Naive B cell (primary cell): ENCODE results near the gene PTPRF. TPM values are rescaled to one million over a fixed set of nuclear protein-coding genes. Genes with fewer than 3 reads are reported as not detected.
A peak's percentile ranks its signal among the peaks of the same experiment; 100 is the strongest.

Experiments
- ATAC-seq, 2 donors: fragments of 150-1000 bp; cut with Tn5 transposase; 2 replicates each; pipeline ENCODE4 v1.10.0; 2021; ENCODE audit warnings: low read depth in 2 of 2, mild to moderate bottlenecking in 2 of 2, moderate library complexity in 2 of 2
- DNase-seq: peaks from one replicate; pipeline ENCODE4 v3.0.0; 2022
- H3K27ac Mint-ChIP-seq, 6 donors: one replicate each; pipeline ENCODE4 v1.8.0; 2020 to 2022; ENCODE audit warnings: mild to moderate bottlenecking in 6 of 6, mixed read lengths in 6 of 6, moderate library complexity in 5 of 6, inconsistent platforms in 2 of 6
- H3K27me3 Mint-ChIP-seq, 3 donors: one replicate each; pipeline ENCODE4 v1.8.0; 2021 to 2022; ENCODE audit warnings: mixed read lengths in 3 of 3, mild to moderate bottlenecking in 1 of 3
- H3K36me3 Mint-ChIP-seq, 2 donors: one replicate each; pipeline ENCODE4 v1.8.0; 2020 to 2022; ENCODE audit warnings: mixed read lengths in 2 of 2, inconsistent platforms in 1 of 2, mild to moderate bottlenecking in 1 of 2
- H3K4me1 Mint-ChIP-seq, 3 donors: one replicate each; pipeline ENCODE4 v1.8.0; 2020 to 2022; ENCODE audit warnings: mixed read lengths in 3 of 3, inconsistent platforms in 1 of 3, mild to moderate bottlenecking in 1 of 3, moderate library complexity in 1 of 3
- H3K4me3 Mint-ChIP-seq, 8 donors: one replicate each; pipeline ENCODE4 v1.8.0; 2020 to 2022; ENCODE audit warnings: mild to moderate bottlenecking in 8 of 8, mixed read lengths in 8 of 8, moderate library complexity in 8 of 8, inconsistent platforms in 2 of 8
- H3K9me3 Mint-ChIP-seq, 7 donors: one replicate each; pipeline ENCODE4 v1.8.0; 2020 to 2022; ENCODE audit warnings: mixed read lengths in 7 of 7, mild to moderate bottlenecking in 5 of 7, inconsistent platforms in 2 of 7, moderate library complexity in 1 of 7
- polyA plus RNA-seq, 6 donors: library from polyadenylated mRNA; unstranded; fragments of 300-500 nt; fragmentation: Illumina TruSeq; gene quantifications; one replicate each; pipeline ENCODE4 v1.2.3, GENCODE V29; 2021; ENCODE audit warnings: low read depth in 6 of 6

Gene PTPRF
- polyA plus RNA-seq, 6 donors from 2014 or later = 0.19 to 2.3 TPM; not detected in 4

GRCh38 chr1:43605157-43605556 lies 74.5 kb downstream of the PTPRF start:
- H3K4me3 Mint-ChIP-seq = no peak overlapping the region
- DNase-seq = no peak
- H3K9me3 Mint-ChIP-seq = no peaks in the 10 kb centered on the region
- H3K27ac Mint-ChIP-seq = peak overlapping the region in 1 of 6 donors; percentile 18
- H3K4me1 Mint-ChIP-seq = no peaks in the 10 kb centered on the region
- no peaks in the 10 kb centered on the region for H3K27me3 Mint-ChIP-seq
- H3K36me3 Mint-ChIP-seq = no peaks in the 10 kb centered on the region
- no peak for ATAC-seq

GRCh38 chr1:43605766-43606165 lies 75.1 kb downstream of the PTPRF start:
- Mint-ChIP-seq H3K27me3 (no peaks in the 10 kb centered on the region), H3K4me1 (no peaks in the 10 kb centered on the region), H3K27ac (no peak overlapping the region), H3K9me3 (no peaks in the 10 kb centered on the region), H3K4me3 (no peak overlapping the region), H3K36me3 (no peaks in the 10 kb centered on the region)
- no peak for ATAC-seq
- DNase-seq = no peak

- Mint-ChIP-seq H3K4me3 (peak overlapping the region in 1 of 8 donors; percentile 44), H3K36me3 (no peaks in the 10 kb centered on the region), H3K27me3 (peaks cover 0 to 8% (median 6%) of the 10 kb centered on the region in 3 donors), H3K4me1 (no peaks in the 10 kb centered on the region), H3K9me3 (no peaks in the 10 kb centered on the region), H3K27ac (no peak overlapping the region)
- DNase-seq = no peak
- no peak for ATAC-seq
Observed at GRCh38 chr1:43606624-43607023, 75.9 kb downstream of the PTPRF start.

GRCh38 chr1:43608827-43609226 lies 78.1 kb downstream of the PTPRF start:
- Mint-ChIP-seq H3K4me3 (no peak overlapping the region), H3K9me3 (no peaks in the 10 kb centered on the region), H3K27ac (no peak overlapping the region), H3K4me1 (no peaks in the 10 kb centered on the region), H3K27me3 (peaks cover 4 to 26% (median 18%) of the 10 kb centered on the region in 3 donors), H3K36me3 (no peaks in the 10 kb centered on the region)
- DNase-seq = no peak
- ATAC-seq = no peak

GRCh38 chr1:43610339-43610738 lies 79.7 kb downstream of the PTPRF start:
- H3K4me3 Mint-ChIP-seq = no peak overlapping the region
- H3K9me3 Mint-ChIP-seq = no peaks in the 10 kb centered on the region
- H3K36me3 Mint-ChIP-seq = no peaks in the 10 kb centered on the region
- DNase-seq (no peak), ATAC-seq (no peak)
- peaks cover 4 to 26% (median 18%) of the 10 kb centered on the region in 3 donors for H3K27me3 Mint-ChIP-seq
- no peaks in the 10 kb centered on the region for H3K4me1 Mint-ChIP-seq
- no peak overlapping the region for H3K27ac Mint-ChIP-seq

- ATAC-seq (no peak), DNase-seq (no peak)
- Mint-ChIP-seq H3K27ac (no peak overlapping the region), H3K4me3 (no peak overlapping the region), H3K4me1 (no peaks in the 10 kb centered on the region), H3K27me3 (peaks cover 4 to 35% (median 18%) of the 10 kb centered on the region in 3 donors), H3K36me3 (no peaks in the 10 kb centered on the region), H3K9me3 (no peaks in the 10 kb centered on the region)
Observed at GRCh38 chr1:43611950-43612349, 81.3 kb downstream of the PTPRF start.

- H3K4me3 Mint-ChIP-seq = no peak overlapping the region
- no peaks in the 10 kb centered on the region for H3K9me3 Mint-ChIP-seq
- H3K27me3 Mint-ChIP-seq = peaks cover 4 to 35% (median 18%) of the 10 kb centered on the region in 3 donors
- H3K4me1 Mint-ChIP-seq = no peaks in the 10 kb centered on the region
- peak overlapping the region in 1 of 6 donors; percentile 49 for H3K27ac Mint-ChIP-seq
- H3K36me3 Mint-ChIP-seq = no peaks in the 10 kb centered on the region
- DNase-seq (no peak), ATAC-seq (no peak)
Observed at GRCh38 chr1:43612406-43612805, 81.7 kb downstream of the PTPRF start.

GRCh38 chr1:43613075-43613942 lies 82.6 kb downstream of the PTPRF start:
- peak overlapping the region in 1 of 6 donors; percentile 38 for H3K27ac Mint-ChIP-seq
- no peak for ATAC-seq

GRCh38 chr1:43614211-43614610 lies 83.5 kb downstream of the PTPRF start:
- DNase-seq (no peak), ATAC-seq (no peak)
- Mint-ChIP-seq H3K27ac (no peak overlapping the region), H3K4me3 (no peak overlapping the region), H3K27me3 (peaks cover 4 to 35% (median 18%) of the 10 kb centered on the region in 3 donors), H3K36me3 (no peaks in the 10 kb centered on the region), H3K9me3 (no peaks in the 10 kb centered on the region), H3K4me1 (no peaks in the 10 kb centered on the region)

More at GRCh38 chr1:43613075-43613942, 82.6 kb downstream of the PTPRF start:
- Mint-ChIP-seq H3K4me1 (no peaks in the 10 kb centered on the region), H3K27me3 (peaks cover 4 to 35% (median 18%) of the 10 kb centered on the region in 3 donors), H3K4me3 (no peak overlapping the region), H3K36me3 (no peaks in the 10 kb centered on the region), H3K9me3 (no peaks in the 10 kb centered on the region)
- DNase-seq = no peak

GRCh38 chr1:43614891-43615290 lies 84.2 kb downstream of the PTPRF start:
- no peaks in the 10 kb centered on the region for H3K36me3 Mint-ChIP-seq
- H3K27ac Mint-ChIP-seq = no peak overlapping the region
- DNase-seq (no peak), ATAC-seq (no peak)
- no peaks in the 10 kb centered on the region for H3K9me3 Mint-ChIP-seq
- H3K27me3 Mint-ChIP-seq = peaks cover 4 to 35% (median 18%) of the 10 kb centered on the region in 3 donors
- H3K4me1 Mint-ChIP-seq = no peaks in the 10 kb centered on the region
- no peak overlapping the region for H3K4me3 Mint-ChIP-seq

- DNase-seq = no peak
- ATAC-seq = no peak
- H3K4me1 Mint-ChIP-seq = no peaks in the 10 kb centered on the region
- no peak overlapping the region for H3K4me3 Mint-ChIP-seq
- H3K27me3 Mint-ChIP-seq = peaks cover 4 to 29% (median 16%) of the 10 kb centered on the region in 3 donors
- H3K36me3 Mint-ChIP-seq = no peaks in the 10 kb centered on the region
- H3K9me3 Mint-ChIP-seq = no peaks in the 10 kb centered on the region
- H3K27ac Mint-ChIP-seq = peak overlapping the region in 1 of 6 donors; percentile 62
Observed at GRCh38 chr1:43616383-43616782, 85.7 kb downstream of the PTPRF start.

- no peak overlapping the region for H3K4me3 Mint-ChIP-seq
- DNase-seq = no peak
- no peaks in the 10 kb centered on the region for H3K4me1 Mint-ChIP-seq
- peaks cover 2 to 23% (median 13%) of the 10 kb centered on the region in 3 donors for H3K27me3 Mint-ChIP-seq
- H3K9me3 Mint-ChIP-seq = no peaks in the 10 kb centered on the region
- no peak overlapping the region for H3K27ac Mint-ChIP-seq
- no peak for ATAC-seq
- H3K36me3 Mint-ChIP-seq = no peaks in the 10 kb centered on the region
Observed at GRCh38 chr1:43617011-43617410, 86.3 kb downstream of the PTPRF start.

- peaks cover 0 to 16% (median 10%) of the 10 kb centered on the region in 3 donors for H3K27me3 Mint-ChIP-seq
- DNase-seq (no peak), ATAC-seq (no peak)
- no peaks in the 10 kb centered on the region for H3K4me1 Mint-ChIP-seq
- no peak overlapping the region for H3K27ac Mint-ChIP-seq
- no peaks in the 10 kb centered on the region for H3K9me3 Mint-ChIP-seq
- H3K4me3 Mint-ChIP-seq = no peak overlapping the region
- no peaks in the 10 kb centered on the region for H3K36me3 Mint-ChIP-seq
Observed at GRCh38 chr1:43617668-43618067, 87.0 kb downstream of the PTPRF start.

- Mint-ChIP-seq H3K4me1 (no peaks in the 10 kb centered on the region), H3K27ac (no peak overlapping the region), H3K9me3 (no peaks in the 10 kb centered on the region), H3K4me3 (no peak overlapping the region), H3K27me3 (peaks cover 0 to 9% (median 5%) of the 10 kb centered on the region in 3 donors), H3K36me3 (no peaks in the 10 kb centered on the region)
- ATAC-seq = no peak
- DNase-seq = no peak
Observed at GRCh38 chr1:43618521-43619313, 88.0 kb downstream of the PTPRF start.
